D721Med (cell line): ENCODE results near the gene CTCFL.

Source experiments
- DNase-seq: peaks from one replicate; pipeline ENCODE4 v3.0.0; 2011; ENCODE audit warnings: low spot score; ENCODE audit not compliant: insufficient read length
- FAIRE-seq: peaks from 2 replicates; lab custom pipeline; 2011; peaks lifted over from hg19 to GRCh38; lab: Jason Lieb, UNC
- CTCF ChIP-seq: IDR thresholded peaks from 2 replicates; pipeline ENCODE4 v1.5.1; 2012; ENCODE audit warnings: mild to moderate bottlenecking, control low read depth; ENCODE audit not compliant: insufficient read depth; ENCODE audit errors: missing control alignments

The CTCFL gene

DNA sequence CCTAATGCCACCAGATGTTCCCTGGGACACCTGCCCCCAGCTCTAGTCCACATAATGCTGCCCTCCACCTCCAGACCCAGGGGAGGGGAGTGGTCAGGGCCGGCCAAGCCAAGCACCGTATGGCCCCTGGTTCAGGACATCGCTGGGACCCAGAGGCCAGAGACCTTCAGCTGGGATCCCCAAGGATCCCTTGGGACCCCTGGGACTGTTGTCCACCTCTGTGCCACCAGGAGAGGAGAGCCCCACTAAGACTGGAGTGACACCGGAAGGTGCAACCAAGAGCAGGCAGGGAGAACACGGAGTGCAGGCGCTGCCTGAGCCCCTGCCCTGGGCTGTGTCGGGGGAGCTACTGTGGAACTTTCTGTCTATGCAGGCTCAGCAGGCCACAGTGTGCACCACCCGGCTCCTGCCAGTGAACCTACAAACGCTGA is 43.6 kb downstream of the CTCFL start:
- FAIRE-seq = no peak
- DNase-seq = no peak
- no peak for TF ChIP-seq CTCF

GRCh38 chr20:57480444-57481160 is 44.3 kb downstream of the CTCFL start:
- no peak for TF ChIP-seq CTCF
- FAIRE-seq (no peak), DNase-seq (no peak)

GRCh38 chr20:57479196-57479595 is 45.7 kb downstream of the CTCFL start:
- DNase-seq = no peak
- no peak for TF ChIP-seq CTCF
- FAIRE-seq = no peak

- DNase-seq (no peak), FAIRE-seq (no peak)
- TF ChIP-seq CTCF = no peak
Measured at GRCh38 chr20:57478176-57478575, 46.8 kb downstream of the CTCFL start.

DNA sequence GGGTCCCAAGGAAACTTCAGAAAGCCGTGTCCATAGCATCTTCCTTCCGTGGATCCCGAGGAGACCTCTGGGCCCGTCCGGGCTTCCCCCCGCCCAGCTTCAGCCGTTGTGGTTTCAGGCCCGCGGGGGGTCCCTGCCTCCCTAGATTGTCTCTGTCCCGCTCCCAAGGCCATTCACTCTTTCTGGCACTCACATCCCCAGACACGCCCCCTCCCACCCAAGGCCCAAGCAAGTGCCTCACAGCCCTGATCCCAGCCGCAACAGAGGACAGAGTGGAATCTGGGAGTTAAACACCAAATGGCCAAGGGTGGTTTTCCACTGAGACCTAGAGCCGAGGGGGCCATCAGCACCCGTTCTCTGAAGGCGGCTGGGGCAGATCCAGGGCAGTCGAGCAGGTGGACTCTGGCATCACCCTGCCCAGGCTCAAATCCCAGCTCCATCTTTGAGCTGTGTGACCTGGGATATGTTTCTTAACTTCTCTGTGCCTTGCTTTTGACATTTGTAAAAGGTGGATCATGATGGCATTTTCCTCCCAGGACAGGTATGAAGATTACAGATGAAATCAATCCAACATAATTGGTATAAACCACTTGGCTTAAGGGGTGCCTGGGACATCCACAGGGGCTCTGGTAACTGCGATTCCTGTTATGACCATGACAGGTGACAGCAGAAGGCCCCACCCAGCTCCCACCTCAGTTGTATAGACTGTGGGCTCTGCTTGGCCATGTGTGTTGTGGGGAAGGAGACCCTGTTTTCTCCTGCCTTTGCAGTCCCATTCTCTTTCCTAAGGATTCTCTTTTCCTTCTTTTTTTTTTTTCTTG is 48.1 kb downstream of the CTCFL start:
- TF ChIP-seq CTCF = no peak
- FAIRE-seq (no peak), DNase-seq (peak; percentile 13)

GRCh38 chr20:57476084-57476526 is 48.8 kb downstream of the CTCFL start:
- peak; percentile 0 for DNase-seq
- FAIRE-seq = no peak
- TF ChIP-seq CTCF = no peak
